IPS-18c (cell line): Measurements from ENCODE around the gene FRMPD2.
"Not testable (repeated sequence)": the region's sequence is repeated elsewhere in the genome, so short reads cannot be mapped to it uniquely, and the experiment has no call there.

Source experiments
- H3K4me3 ChIP-seq: 2 replicates; pipeline ENCODE4 v1.7.0; 2013; ENCODE audit warnings: low read depth, mild to moderate bottlenecking, low read length, moderate library complexity; ENCODE audit not compliant: insufficient read depth
- H3K9me3 ChIP-seq: one replicate; pipeline ENCODE4 v1.6.1; 2013; ENCODE audit warnings: mild to moderate bottlenecking, low read length, moderate library complexity; ENCODE audit not compliant: control insufficient read depth, insufficient read depth

Gene FRMPD2

GRCh38 chr10:48197236-48197899 lies 77.1 kb downstream of the FRMPD2 start:
- Histone ChIP-seq H3K4me3 (no peak overlapping the region), H3K9me3 (no peaks in the 10 kb centered on the region)

DNA sequence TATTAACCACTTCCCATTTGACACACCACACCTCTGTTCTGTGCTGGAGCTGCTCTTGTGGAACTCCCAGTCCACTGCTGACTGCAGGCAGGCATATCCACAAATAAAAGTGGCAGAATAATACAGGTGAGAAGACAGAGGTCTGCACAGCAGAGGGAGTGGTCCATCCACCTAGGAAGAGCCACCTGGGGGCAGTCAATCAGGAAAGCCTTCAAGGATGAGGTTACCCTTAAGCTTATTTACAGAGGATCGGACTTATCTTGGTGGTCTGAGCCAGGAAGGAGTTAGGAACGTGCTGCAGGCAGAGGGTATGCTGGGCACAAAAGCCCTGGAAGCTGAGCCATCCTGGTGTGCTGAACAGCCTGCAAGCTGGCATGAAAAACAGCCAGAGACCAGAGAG lies 78.7 kb downstream of the FRMPD2 start:
- no peaks in the 10 kb centered on the region for H3K9me3 ChIP-seq
- H3K4me3 ChIP-seq: no peak overlapping the region

GRCh38 chr10:48194830-48195229 lies 79.7 kb downstream of the FRMPD2 start:
- Histone ChIP-seq H3K4me3 (no peak overlapping the region), H3K9me3 (no peaks in the 10 kb centered on the region)

DNA sequence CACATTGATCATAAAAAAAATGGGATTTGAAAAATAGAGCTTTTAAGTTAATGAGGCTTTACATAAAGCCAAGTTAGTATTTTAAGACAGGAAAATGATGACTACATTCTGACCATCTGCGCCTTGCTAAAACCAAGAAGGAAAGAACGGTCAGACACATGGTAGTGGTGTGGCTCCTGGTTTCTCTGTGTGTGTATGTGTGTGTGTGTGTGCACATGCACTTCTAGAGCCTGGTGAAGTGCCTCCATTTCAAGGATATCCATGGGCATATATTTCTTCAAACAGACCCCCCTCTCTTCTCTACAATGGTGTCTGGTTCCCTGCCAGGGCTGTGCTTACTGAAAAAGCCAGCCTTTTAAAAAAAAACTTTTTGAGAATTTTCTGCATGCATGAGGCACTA lies 80.9 kb downstream of the FRMPD2 start:
- Histone ChIP-seq H3K9me3 (no peaks in the 10 kb centered on the region), H3K4me3 (no peak overlapping the region)

DNA sequence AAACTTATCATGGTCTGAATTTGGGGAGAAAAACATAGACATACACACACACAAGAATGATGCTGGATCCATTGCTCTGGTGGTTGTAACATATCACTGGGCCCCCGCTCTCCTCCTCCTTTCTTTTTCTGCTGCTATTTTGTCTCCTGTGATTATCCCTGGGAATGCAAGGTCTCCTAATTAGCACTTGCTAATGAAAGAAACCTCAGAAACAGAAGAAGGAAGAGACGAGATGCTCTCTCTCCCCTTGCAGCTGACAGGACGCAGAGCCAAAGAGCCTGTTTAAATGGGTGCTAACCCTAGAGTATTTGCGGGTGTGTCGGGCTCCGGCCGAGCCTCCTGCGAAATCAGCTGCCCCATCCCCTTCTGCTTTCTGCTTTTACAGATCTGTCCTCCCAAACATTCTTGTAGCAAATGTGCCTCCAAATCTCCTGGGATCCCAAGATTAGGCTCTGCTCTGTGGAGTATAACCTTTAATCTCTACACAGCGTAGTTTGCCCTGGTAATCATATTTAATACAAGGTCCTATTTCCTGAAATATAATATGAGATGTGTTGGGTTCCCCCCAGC lies 81.5 kb downstream of the FRMPD2 start:
- H3K4me3 ChIP-seq: no peak overlapping the region
- H3K9me3 ChIP-seq: no peaks in the 10 kb centered on the region

DNA sequence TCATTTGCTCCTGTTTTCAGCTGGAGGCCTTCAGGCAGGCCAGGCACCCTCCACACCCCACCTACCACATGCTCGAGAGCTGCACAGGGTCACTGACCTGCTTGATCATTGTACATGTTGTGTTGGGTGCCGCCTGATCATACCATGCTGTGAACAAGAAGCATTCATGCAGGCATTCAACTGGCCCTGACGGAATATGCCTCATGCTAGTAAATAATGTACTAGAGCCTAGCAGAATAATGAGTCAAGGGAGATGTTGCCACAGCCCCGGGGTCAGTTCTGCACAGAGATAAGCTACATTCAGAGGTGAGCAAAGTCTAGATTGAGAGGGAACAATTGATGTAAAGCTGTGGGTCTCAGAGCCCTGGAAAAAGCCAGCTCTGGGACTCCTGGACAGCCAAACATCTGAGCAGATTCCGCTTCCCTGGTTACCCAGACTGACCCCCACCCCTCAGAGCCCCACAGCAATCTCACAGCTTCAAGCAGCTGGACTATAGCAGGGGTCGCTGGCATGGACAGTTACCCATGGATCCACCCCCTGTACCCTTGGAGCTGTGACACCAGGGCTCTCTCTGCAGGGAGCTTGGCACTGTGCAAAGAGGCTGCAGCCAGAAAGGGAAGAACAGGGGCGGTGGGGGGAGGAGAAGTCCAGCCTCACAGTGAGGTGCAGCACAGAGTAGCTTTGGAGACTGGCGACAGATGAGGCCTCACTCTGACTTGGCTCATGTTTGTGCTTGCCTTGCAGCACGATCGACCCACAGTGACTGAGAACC lies 86.6 kb downstream of the FRMPD2 start:
- no peak overlapping the region for H3K4me3 ChIP-seq
- no peaks in the 10 kb centered on the region for H3K9me3 ChIP-seq

DNA sequence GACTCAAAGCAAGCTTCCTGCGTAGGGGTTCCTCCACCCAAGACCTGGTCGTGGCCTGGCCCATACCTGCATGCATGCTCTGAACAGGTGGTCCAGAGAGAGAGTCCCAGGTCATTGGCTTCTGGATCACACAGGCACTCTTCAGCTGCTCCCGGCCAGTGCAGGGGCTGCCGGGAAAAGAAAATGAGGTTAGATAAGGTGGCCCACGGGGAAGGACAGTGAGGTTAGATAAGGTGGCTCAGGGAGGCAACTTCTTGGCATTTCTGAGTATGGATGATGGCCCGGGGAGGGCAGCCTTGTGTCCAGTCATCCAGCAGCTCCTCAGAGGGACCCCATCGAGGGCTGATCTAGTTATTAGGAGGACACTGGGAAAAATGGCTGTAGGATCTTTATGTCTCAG lies 87.4 kb downstream of the FRMPD2 start:
- no peak overlapping the region for H3K4me3 ChIP-seq
- no peaks in the 10 kb centered on the region for H3K9me3 ChIP-seq

DNA sequence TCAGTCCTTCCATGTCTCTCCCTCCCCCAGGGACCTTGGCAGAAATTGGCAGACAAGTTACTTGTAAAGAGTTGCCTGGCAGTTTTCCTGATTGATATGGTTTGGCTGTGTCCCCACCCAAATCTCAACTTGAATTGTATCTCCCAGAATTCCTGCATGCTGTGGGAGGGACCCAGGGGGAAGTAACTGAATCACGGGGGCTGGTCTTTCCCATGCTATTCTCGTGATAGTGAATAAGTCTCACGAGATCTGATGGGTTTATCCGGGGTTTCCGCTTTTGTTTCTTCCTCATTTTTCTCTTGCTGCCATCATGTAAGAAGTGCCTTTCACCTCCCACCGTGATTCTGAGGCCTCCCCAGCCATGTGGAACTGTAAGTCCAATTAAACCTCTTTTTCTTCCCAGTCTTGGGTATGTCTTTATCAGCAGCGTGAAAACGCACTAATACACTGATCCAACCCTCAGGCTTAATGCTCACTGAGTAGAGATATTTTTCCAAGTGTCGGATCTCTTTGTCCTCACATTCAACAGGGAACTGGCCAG lies 88.2 kb downstream of the FRMPD2 start:
- H3K4me3 ChIP-seq, H3K9me3 ChIP-seq: not testable (repeated sequence)

DNA sequence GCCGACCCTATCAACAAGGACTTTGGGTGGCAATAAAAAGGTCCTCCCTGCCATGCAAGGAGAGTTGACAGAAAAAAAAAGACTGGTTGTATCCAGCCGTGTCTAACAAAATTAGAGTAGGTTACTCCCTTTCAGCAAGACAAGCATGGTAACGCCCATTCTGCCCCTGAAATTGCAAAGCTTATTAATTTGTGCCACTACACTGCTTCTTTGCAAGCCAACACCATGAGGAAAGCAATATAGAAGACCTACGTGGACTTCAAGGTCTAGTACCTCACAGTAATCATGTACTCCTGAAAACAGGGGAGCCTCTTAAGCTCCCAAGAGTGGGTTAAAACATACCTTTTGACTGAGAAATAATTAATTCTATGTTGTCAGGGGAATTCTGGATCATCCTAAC lies 90.3 kb downstream of the FRMPD2 start:
- Histone ChIP-seq H3K9me3 (no peaks in the 10 kb centered on the region), H3K4me3 (no peak overlapping the region)

GRCh38 chr10:48172715-48173114 lies 101.8 kb downstream of the FRMPD2 start:
- H3K9me3 ChIP-seq, H3K4me3 ChIP-seq: not testable (repeated sequence)

DNA sequence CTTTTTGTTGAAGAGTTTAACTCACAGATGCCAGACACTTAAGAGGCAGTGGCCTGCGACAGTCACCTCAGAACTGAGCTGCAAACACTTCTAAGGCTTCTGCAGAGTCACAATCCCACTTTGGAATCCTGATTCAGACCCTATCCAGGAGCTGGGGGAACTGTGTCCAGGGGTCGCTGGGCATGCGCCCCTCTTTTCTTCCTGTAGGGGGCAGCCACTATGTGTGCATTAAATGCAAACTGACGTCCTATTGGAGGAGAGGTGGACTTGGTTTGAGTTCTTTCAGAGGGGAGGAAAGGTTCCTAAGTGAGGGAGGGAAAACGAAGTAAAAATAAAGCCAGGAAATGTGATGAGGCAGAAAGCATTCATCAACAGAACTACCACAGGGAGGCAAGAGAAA lies 113.8 kb downstream of the FRMPD2 start:
- not testable (repeated sequence) for H3K9me3 ChIP-seq, H3K4me3 ChIP-seq

- H3K4me3 ChIP-seq, H3K9me3 ChIP-seq: not testable (repeated sequence)
Observed at GRCh38 chr10:48160163-48160562, 114.3 kb downstream of the FRMPD2 start.

DNA sequence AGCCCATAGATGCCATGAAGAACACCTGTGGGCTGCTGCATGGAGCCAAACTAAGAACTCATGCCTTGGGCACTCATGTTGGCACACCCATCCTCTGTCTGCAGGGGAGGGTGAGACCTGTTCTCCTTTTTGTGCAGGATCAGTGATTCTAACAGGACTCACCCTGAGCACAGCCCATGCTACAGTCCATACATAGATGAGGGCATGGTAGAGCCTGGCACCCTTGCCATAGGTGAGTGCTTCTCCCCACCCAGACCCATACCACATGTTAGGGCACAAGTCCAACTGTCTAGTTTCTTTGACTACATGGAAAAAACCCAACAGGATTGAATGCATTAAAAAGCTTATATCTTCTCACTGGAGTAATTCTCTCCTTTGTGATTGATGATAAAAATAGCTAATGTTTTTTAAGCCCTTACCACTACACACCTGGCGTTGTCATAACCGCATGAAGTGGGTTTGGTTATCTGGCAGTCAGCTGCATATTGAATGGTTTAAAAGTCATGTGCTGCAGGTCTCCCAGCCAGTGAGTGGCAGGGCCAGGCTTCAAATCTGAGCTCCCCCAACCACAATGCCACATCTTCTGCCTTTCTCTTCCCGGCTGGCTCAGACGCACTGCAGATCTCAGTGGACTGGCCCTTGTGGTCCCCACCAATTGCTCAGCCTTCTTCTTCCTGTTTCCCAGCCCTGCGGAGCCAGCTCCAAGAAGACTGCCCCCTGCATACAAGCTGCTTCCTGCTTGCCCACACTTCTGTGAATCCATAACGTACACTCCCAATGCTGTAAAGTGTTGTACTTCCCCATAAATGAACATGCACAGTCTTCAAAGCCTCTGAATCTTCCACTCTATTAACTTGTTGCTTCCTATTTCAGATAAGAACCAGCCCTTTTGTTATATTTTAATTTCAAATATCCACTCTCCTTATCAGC lies 120.0 kb downstream of the FRMPD2 start:
- H3K9me3 ChIP-seq, H3K4me3 ChIP-seq: not testable (repeated sequence)

- not testable (repeated sequence) for H3K4me3 ChIP-seq, H3K9me3 ChIP-seq
Observed at GRCh38 chr10:48147643-48148042, 126.9 kb downstream of the FRMPD2 start.

DNA sequence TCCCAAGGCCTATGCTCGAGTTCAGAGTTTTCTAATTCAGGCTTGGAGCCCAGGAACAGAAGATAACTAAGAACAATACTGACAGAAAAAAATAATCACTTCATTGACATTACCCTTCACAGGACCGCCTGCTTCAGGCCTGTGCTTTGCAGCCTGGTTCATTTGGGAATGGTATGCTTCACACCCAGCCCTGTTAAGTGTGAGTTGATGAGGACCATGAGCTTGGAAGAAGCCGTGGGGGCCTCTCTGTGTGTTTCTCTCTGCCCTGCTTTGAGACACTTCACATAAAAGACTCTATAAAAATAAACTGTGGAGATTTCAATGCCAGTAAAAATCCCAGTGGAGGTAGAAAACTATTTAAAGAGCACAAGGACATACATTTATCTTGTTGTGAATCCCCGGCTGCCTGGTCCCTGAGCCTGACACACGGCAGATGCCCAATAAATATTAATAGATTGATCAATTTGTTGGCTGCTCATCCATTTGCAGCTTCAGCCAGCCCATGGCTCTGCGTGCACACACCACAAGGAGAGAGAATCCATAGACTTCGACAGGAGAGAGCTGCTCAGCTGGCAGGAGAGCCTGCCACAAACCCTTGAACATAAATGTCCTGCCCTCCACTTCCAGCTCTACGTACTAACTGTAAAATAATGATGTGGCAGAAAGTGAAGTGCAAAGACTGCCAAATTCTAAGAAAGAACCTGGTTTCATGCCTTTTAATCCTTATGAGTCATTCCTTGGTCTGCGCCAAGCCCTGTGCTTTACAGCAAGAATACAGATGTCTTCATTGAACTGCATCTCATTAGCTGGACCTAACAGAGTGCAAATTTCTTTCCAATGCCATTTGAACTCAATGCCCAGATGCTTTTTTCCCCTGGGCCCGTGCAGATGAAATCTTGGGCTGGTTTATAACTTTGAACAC lies 130.5 kb downstream of the FRMPD2 start:
- not testable (repeated sequence) for H3K4me3 ChIP-seq

DNA sequence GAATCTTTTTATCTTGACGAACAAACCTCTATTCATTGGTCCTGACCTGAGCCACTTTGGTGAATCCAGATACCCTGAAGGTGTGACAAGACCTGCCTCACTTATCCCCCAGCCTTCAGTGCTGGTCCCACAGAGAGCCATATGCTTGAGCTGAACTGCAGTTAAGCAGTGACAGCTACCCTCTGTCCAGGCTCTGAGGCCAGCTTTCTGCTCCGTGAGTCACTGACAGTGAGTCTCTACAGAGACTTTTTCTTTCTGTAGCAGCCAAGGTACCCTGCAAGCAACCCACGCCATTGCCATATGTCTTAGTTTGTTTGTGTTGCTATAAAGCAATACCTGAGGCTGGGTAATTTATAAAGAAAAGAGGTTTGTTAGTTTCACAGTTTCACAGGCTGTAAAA lies 133.5 kb downstream of the FRMPD2 start:
- H3K9me3 ChIP-seq, H3K4me3 ChIP-seq: not testable (repeated sequence)

More for the DNA sequence above, 130.5 kb downstream of the FRMPD2 start:
- not testable (repeated sequence) for H3K9me3 ChIP-seq
